Endothelial cell of umbilical vein (primary cell): ENCODE data around the gene TPD52L2. TPM values are rescaled to one million over a fixed set of nuclear protein-coding genes. Genes with fewer than 3 reads are reported as not detected.
A peak's percentile ranks its signal among the peaks of the same experiment; 100 is the strongest.

Source experiments
- BruUV-seq: library from RNA; stranded (reverse); fragments of 400-500 nt; replicated peaks from 2 replicates; lab custom pipeline; 2021; lab: Mats Ljungman, UMichigan
- CTCF ChIA-PET: fragments of 300-600, 350-600 bp; sonication (Branson Sonifier 250); formaldehyde crosslinking; loops from one replicate; lab custom pipeline; 2021; ENCODE audit warnings: antibody characterized with exemption, inconsistent platforms; lab: Charles Lee
- POLR2A ChIA-PET: fragments of 300-600, 350-600 bp; sonication (Branson Sonifier 250); formaldehyde crosslinking; loops from one replicate; lab custom pipeline; 2021; ENCODE audit warnings: antibody characterized with exemption, inconsistent platforms; lab: Charles Lee
- DNase-seq: peaks from one replicate; pipeline ENCODE4 v3.0.0-alpha.2; 2011; ENCODE audit warnings: low read depth, low spot score
- FAIRE-seq: peaks from 2 replicates; lab custom pipeline; 2011; peaks lifted over from hg19 to GRCh38; lab: Jason Lieb, UNC
- H2AFZ ChIP-seq: 2 replicates; pipeline ENCODE4 v1.6.0; 2012; ENCODE audit warnings: low read depth, low read length, control low read depth, inconsistent platforms
- H3K27ac ChIP-seq: 2 replicates; pipeline ENCODE4 v1.5.1; 2011; ENCODE audit warnings: low read depth, mild to moderate bottlenecking, control low read depth, low read length, moderate library complexity; ENCODE audit not compliant: insufficient read depth
- H3K27me3 ChIP-seq, 2 experiments: 2 replicates each; pipeline versions ENCODE4 v1.6.0 to v1.6.1; 2011; ENCODE audit warnings: low read length in 2 of 2, mixed read lengths in 1 of 2; ENCODE audit not compliant: control insufficient read depth in 2 of 2, insufficient read depth in 2 of 2
- H3K36me3 ChIP-seq, 2 experiments: 2 replicates in 1 of 2; 3 replicates in 1 of 2; pipeline ENCODE4 v1.5.1; 2011; ENCODE audit warnings: low read length in 2 of 2, mild to moderate bottlenecking in 1 of 2, moderate library complexity in 1 of 2; ENCODE audit not compliant: control insufficient read depth in 2 of 2, insufficient read depth in 2 of 2; ENCODE audit errors: extremely low read depth in 1 of 2
- H3K4me1 ChIP-seq: 3 replicates; pipeline ENCODE4 v1.5.1; 2011; ENCODE audit warnings: mild to moderate bottlenecking, low read length; ENCODE audit not compliant: control insufficient read depth, insufficient read depth; ENCODE audit errors: extremely low read depth
- H3K4me2 ChIP-seq: 2 replicates; pipeline ENCODE4 v1.6.1; 2011; ENCODE audit warnings: low read length, control low read depth, mixed read lengths; ENCODE audit not compliant: insufficient read depth
- H3K4me3 ChIP-seq, 3 experiments: fragments of 200-600 bp in 1 of 3; sonication (generic), shearing (Covaris generic) in 1 of 3; replicated peaks in 1 of 3; 2 replicates each; pipeline ENCODE4 v1.5.1; 2011 to 2016; ENCODE audit warnings: control low read depth in 3 of 3, low read length in 3 of 3, mild to moderate bottlenecking in 2 of 3, inconsistent platforms in 1 of 3, low read depth in 1 of 3, moderate library complexity in 1 of 3; ENCODE audit not compliant: insufficient read depth in 1 of 3
- H3K79me2 ChIP-seq: 2 replicates; pipeline ENCODE4 v1.6.0; 2012; ENCODE audit warnings: low read length, inconsistent platforms; ENCODE audit not compliant: control insufficient read depth, insufficient read depth
- H3K9ac ChIP-seq: replicated peaks from 2 replicates; pipeline ENCODE3; 2011; ENCODE audit warnings: low read length, control low read depth; ENCODE audit not compliant: insufficient read depth; ENCODE audit errors: extremely low read depth
- H3K9me1 ChIP-seq: replicated peaks from 3 replicates; pipeline ENCODE4 v1.6.0; 2011; ENCODE audit warnings: mild to moderate bottlenecking, low read length; ENCODE audit not compliant: control insufficient read depth, insufficient read depth; ENCODE audit errors: extremely low read depth
- H3K9me3 ChIP-seq: replicated peaks from 2 replicates; pipeline ENCODE4 v1.5.1; 2012; ENCODE audit warnings: low read length, inconsistent platforms; ENCODE audit not compliant: control insufficient read depth, insufficient read depth
- H4K20me1 ChIP-seq: replicated peaks from 2 replicates; pipeline ENCODE3; 2011; ENCODE audit warnings: mild to moderate bottlenecking, low read length; ENCODE audit not compliant: control insufficient read depth, insufficient read depth; ENCODE audit errors: extremely low read depth
- EZH2 ChIP-seq: IDR thresholded peaks from 2 replicates; pipeline ENCODE4 v1.6.1; 2012; ENCODE audit warnings: borderline replicate concordance, low read depth, mild to moderate bottlenecking, moderate library complexity, low read length, inconsistent platforms; ENCODE audit not compliant: severe bottlenecking
- FOS ChIP-seq: IDR thresholded peaks from 2 replicates; pipeline ENCODE4 v1.6.1; 2011; ENCODE audit warnings: mild to moderate bottlenecking, low read length, moderate library complexity, borderline replicate concordance; ENCODE audit not compliant: insufficient read depth
- GATA2 ChIP-seq: IDR thresholded peaks from 2 replicates; pipeline ENCODE4 v1.7.0; 2011; ENCODE audit warnings: low read depth, mild to moderate bottlenecking, moderate library complexity, mixed read lengths, low read length; ENCODE audit not compliant: insufficient read length, insufficient read depth
- JUN ChIP-seq: IDR thresholded peaks from 2 replicates; pipeline ENCODE4 v1.6.1; 2011; ENCODE audit warnings: borderline replicate concordance, low read depth; ENCODE audit not compliant: insufficient read length, insufficient read depth
- MYC ChIP-seq: IDR thresholded peaks from one replicate; pipeline ENCODE4 v1.6.1; 2011; ENCODE audit warnings: mild to moderate bottlenecking, low read depth, low read length
- POLR2A ChIP-seq: IDR thresholded peaks from 2 replicates; pipeline ENCODE4 v1.6.1; 2012; ENCODE audit warnings: low read depth, mild to moderate bottlenecking, control low read depth, low read length
- POLR2AphosphoS5 ChIP-seq: IDR thresholded peaks from 2 replicates; pipeline ENCODE4 v1.6.1; 2012; ENCODE audit warnings: low read depth, mild to moderate bottlenecking, control low read depth, low read length, moderate library complexity; ENCODE audit not compliant: insufficient read depth
- dilution Hi-C: fragments of 300-500 bp; cut with MboI; formaldehyde crosslinking; loops from one replicate; pipeline ENCODE4 v1.15.0; 2019; ENCODE audit warnings: low sequenced_read_pairs; ENCODE audit not compliant: extremely low pct_ligation_motif_present
- intact Hi-C: fragments of 100-400 bp; cut with micrococcal nuclease; formaldehyde crosslinking; loops from one replicate; pipeline ENCODE4 v1.10.0; 2022
- polyA plus RNA-seq, 4 experiments: library from polyadenylated mRNA; depleted of rRNA in 3 of 4; stranded (reverse) in 3 of 4; unstranded in 1 of 4; fragments of >200 nt; gene quantifications; 2 replicates each; pipeline versions ENCODE4 v1.2.1 to v1.2.3, GENCODE V29; 2011 to 2012; ENCODE audit warnings: missing spikeins in 1 of 4
- total RNA-seq: library from RNA; stranded (reverse); gene quantifications from 2 replicates; pipeline ENCODE4 v1.2.3, GENCODE V29; 2021
- TF ChIP-seq, protein P1 (sequence below), 2 donors: IDR thresholded peaks; 1 replicate in 1 of 2; 2 replicates in 1 of 2; pipeline ENCODE4 v1.5.1; 2011; ENCODE audit warnings: low read length in 2 of 2, mild to moderate bottlenecking in 2 of 2, moderate library complexity in 2 of 2, control low read depth in 1 of 2, inconsistent platforms in 1 of 2, low read depth in 1 of 2; ENCODE audit not compliant: insufficient read depth in 1 of 2; ENCODE audit errors: extremely low read depth in 1 of 2
- TF ChIP-seq, protein P2 (sequence below): IDR thresholded peaks from 2 replicates; pipeline ENCODE4 v1.6.1; 2011; ENCODE audit not compliant: insufficient read depth, insufficient read length

TPD52L2 gene
- total and polyA plus RNA-seq, 2 donors (not counting 3 experiments of a cell fraction or from before 2014, with no cell fraction given) = 123 to 142 TPM

DNA sequence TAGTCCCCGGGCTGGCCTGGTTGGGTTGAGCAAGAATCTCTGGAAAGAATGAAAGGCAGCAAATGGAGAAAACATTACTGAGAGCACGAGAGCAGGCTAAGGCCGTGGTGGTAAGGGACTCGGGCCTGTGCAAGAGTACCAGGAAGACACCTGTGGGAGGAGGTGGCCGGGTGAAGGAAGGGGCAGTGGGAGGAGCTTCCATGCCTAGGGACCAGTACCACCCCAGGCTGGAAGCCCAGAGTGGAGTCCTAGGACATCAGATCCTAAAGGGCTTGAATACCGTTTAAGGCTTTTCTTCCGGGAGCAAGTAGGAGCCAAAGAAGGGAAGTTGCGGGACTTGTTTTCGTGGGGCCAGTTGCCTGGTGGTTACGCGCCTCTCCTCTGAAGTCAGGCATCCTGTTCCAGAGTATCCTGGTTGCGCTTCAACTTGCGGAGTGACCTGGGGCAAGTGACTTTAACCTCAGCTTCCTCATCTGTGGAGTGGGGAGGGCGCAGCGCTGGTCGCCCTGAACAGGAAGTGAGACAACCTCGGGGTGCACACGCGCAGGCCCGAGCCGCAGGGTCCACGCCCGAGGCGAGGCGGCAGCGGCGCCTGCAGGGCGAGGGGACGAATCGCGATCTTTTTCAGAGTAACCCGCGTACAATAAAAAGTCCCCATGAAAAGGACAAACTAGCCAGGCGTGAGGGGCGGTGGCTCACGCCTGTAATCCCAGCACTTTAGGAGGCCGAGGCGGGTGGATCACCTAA, 1.1 kb upstream of the TPD52L2 start:
- FAIRE-seq = peak; percentile 97
- H3K4me1 ChIP-seq = peaks cover 10% of the 10 kb centered on the region
- peaks cover 0 to 8% of the 10 kb centered on the region in 2 experiments for H3K36me3 ChIP-seq
- dilution Hi-C loops (no loop called here), intact Hi-C loops (loop anchor here (1.0 to 5.0 kb wide), 6 partner anchors 37 to 326 kb away; partner anchors contain the start of gene RTEL1)
- H3K79me2 ChIP-seq = peaks cover 33% of the 10 kb centered on the region
- no peaks in the 10 kb centered on the region for H4K20me1 ChIP-seq
- BruUV-seq = no TSS peak
- no peaks in the 10 kb centered on the region for H3K9me3 ChIP-seq
- CTCF ChIA-PET = interaction anchor here (0.6 to 3.9 kb wide), 18 partner anchors 9 to 326 kb away, joined by 3 to 24 read pairs (median 8); partner anchors contain the start of genes ARFRP1, PRPF6, PTK6 and ZGPAT
- H3K4me2 ChIP-seq = peak overlapping the region; percentile 56
- H3K27me3 ChIP-seq = no peaks in the 10 kb centered on the region
- H3K9me1 ChIP-seq = no peaks in the 10 kb centered on the region
- peak overlapping the region; percentile 56 for H3K27ac ChIP-seq
- peak overlapping the region; percentile 8 for H2AFZ ChIP-seq
- POLR2A ChIA-PET = interaction anchor here (1.3 kb wide), 1 partner anchor 9 kb away, joined by 11 read pairs; no protein-coding TSS in a partner anchor
- peak overlapping the region; percentile 65 for H3K9ac ChIP-seq
- DNase-seq = peak; percentile 84
- peak overlapping the region; percentile 36 to 77 (median 68) for H3K4me3 ChIP-seq
- TF ChIP-seq, protein P1, sequence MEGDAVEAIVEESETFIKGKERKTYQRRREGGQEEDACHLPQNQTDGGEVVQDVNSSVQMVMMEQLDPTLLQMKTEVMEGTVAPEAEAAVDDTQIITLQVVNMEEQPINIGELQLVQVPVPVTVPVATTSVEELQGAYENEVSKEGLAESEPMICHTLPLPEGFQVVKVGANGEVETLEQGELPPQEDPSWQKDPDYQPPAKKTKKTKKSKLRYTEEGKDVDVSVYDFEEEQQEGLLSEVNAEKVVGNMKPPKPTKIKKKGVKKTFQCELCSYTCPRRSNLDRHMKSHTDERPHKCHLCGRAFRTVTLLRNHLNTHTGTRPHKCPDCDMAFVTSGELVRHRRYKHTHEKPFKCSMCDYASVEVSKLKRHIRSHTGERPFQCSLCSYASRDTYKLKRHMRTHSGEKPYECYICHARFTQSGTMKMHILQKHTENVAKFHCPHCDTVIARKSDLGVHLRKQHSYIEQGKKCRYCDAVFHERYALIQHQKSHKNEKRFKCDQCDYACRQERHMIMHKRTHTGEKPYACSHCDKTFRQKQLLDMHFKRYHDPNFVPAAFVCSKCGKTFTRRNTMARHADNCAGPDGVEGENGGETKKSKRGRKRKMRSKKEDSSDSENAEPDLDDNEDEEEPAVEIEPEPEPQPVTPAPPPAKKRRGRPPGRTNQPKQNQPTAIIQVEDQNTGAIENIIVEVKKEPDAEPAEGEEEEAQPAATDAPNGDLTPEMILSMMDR (IDR thresholded peaks at IDR 0.05; ENCODE audit: extremely low read depth in 1 of 2, insufficient read depth in 1 of 2, low read depth in 1 of 2, low read length in 2 of 2) = peak; percentile 67 to 76
- TF ChIP-seq POLR2AphosphoS5 = peak; percentile 43
- TF ChIP-seq, protein P2, sequence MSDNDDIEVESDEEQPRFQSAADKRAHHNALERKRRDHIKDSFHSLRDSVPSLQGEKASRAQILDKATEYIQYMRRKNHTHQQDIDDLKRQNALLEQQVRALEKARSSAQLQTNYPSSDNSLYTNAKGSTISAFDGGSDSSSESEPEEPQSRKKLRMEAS = peak; percentile 49
- no peak for TF ChIP-seq POLR2A
- TF ChIP-seq JUN = no peak
- TF ChIP-seq GATA2 = no peak
- TF ChIP-seq EZH2 = no peak
- TF ChIP-seq FOS = peak; percentile 13
- TF ChIP-seq MYC = peak; percentile 65
